GM12878 (cell line): ENCODE results near the gene CAPN10.

Experiments used
- POLR2A ChIP-seq: IDR thresholded peaks from 2 replicates; pipeline ENCODE4 v1.6.1; 2011; ENCODE audit warnings: low read depth, mild to moderate bottlenecking, low read length
- ZNF274 ChIP-seq: IDR thresholded peaks from one replicate; pipeline ENCODE4 v1.8.0; 2011; ENCODE audit not compliant: insufficient read length, insufficient read depth

DNA sequence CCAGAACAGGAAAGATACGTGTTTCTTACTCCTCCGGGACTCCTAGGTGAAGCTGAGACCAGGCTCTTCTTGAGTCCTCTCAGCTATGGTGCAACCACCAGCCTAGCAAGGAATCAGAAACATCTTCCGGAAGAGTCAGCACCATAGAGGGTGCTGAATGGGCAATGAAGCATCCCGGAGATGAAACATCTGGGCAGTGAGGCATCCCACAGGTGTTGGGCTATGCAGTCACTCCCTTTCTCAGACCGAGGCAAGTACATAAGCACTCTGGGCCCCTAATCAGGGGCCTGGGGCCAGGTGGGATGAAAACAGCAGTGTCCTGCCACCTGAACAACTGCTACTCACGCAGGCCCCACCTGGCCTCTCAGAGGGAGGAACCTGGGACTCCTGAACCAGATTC lies 1.4 kb upstream of the CAPN10 start:
- TF ChIP-seq ZNF274 (no peak), POLR2A (peak; percentile 14; the same call in 1 of the 2 replicates)
